Midbrain (tissue), 1 donor: ENCODE data around the gene GATD1.

ENCODE experiments used
- DNase-seq: peaks from one replicate; lab custom pipeline; 2025; lab: John Stamatoyannopoulos, UW

The GATD1 gene

GRCh38 chr11:726278-727220 lies 50.7 kb downstream of the GATD1 start:
- no peak for DNase-seq

- DNase-seq, result no peak
These were observed 51.6 kb downstream of the GATD1 start for GRCh38 chr11:725624-726202.

GRCh38 chr11:724778-725386 lies 52.4 kb downstream of the GATD1 start:
- DNase-seq, result no peak

- DNase-seq, result no peak
These were observed 53.1 kb downstream of the GATD1 start for GRCh38 chr11:724049-724777.

- DNase-seq, result peak; percentile 17
These were observed 54.0 kb downstream of the GATD1 start for GRCh38 chr11:723120-723883.

- no peak for DNase-seq
These were observed 54.9 kb downstream of the GATD1 start for GRCh38 chr11:722346-722811.

GRCh38 chr11:721741-722345 lies 55.4 kb downstream of the GATD1 start:
- no peak for DNase-seq

GRCh38 chr11:721247-721740 lies 56.0 kb downstream of the GATD1 start:
- no peak for DNase-seq

GRCh38 chr11:720642-721246 lies 56.5 kb downstream of the GATD1 start:
- no peak for DNase-seq

- DNase-seq, result no peak
These were observed 57.2 kb downstream of the GATD1 start for GRCh38 chr11:720017-720641.

- DNase-seq, result no peak
These were observed 57.9 kb downstream of the GATD1 start for GRCh38 chr11:719214-720016.
